GM18511 (cell line): Measurements from ENCODE around the gene DGKH.

Source experiments
- ATAC-seq: cut with Tn5 transposase; IDR thresholded peaks from one replicate; pipeline ENCODE4 v1.9.1; 2021; ENCODE audit warnings: mild to moderate bottlenecking, moderate library complexity; ENCODE audit not compliant: unreplicated experiment

The DGKH gene, protein sequence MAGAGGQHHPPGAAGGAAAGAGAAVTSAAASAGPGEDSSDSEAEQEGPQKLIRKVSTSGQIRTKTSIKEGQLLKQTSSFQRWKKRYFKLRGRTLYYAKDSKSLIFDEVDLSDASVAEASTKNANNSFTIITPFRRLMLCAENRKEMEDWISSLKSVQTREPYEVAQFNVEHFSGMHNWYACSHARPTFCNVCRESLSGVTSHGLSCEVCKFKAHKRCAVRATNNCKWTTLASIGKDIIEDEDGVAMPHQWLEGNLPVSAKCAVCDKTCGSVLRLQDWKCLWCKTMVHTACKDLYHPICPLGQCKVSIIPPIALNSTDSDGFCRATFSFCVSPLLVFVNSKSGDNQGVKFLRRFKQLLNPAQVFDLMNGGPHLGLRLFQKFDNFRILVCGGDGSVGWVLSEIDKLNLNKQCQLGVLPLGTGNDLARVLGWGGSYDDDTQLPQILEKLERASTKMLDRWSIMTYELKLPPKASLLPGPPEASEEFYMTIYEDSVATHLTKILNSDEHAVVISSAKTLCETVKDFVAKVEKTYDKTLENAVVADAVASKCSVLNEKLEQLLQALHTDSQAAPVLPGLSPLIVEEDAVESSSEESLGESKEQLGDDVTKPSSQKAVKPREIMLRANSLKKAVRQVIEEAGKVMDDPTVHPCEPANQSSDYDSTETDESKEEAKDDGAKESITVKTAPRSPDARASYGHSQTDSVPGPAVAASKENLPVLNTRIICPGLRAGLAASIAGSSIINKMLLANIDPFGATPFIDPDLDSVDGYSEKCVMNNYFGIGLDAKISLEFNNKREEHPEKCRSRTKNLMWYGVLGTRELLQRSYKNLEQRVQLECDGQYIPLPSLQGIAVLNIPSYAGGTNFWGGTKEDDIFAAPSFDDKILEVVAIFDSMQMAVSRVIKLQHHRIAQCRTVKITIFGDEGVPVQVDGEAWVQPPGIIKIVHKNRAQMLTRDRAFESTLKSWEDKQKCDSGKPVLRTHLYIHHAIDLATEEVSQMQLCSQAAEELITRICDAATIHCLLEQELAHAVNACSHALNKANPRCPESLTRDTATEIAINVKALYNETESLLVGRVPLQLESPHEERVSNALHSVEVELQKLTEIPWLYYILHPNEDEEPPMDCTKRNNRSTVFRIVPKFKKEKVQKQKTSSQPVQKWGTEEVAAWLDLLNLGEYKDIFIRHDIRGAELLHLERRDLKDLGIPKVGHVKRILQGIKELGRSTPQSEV

GRCh38 chr13:42048342-42048683 is at the start of gene DGKH:
TSS of gene DGKH (plus strand) at chr13:42048648. CDS start at chr13:42048774, 126 bp downstream.
- ATAC-seq = peak; percentile 42

GRCh38 chr13:42000846-42001245 is 47.6 kb upstream of the DGKH start:
- no peak for ATAC-seq

- no peak for ATAC-seq
Observed at GRCh38 chr13:42001580-42001979, 46.9 kb upstream of the DGKH start.

GRCh38 chr13:42002066-42002465 is 46.4 kb upstream of the DGKH start:
- ATAC-seq = no peak

GRCh38 chr13:42007844-42008243 is 40.6 kb upstream of the DGKH start:
- ATAC-seq = no peak

GRCh38 chr13:42009057-42009456 is 39.4 kb upstream of the DGKH start:
- no peak for ATAC-seq

- no peak for ATAC-seq
Observed at GRCh38 chr13:42011601-42012350, 36.7 kb upstream of the DGKH start.

DNA sequence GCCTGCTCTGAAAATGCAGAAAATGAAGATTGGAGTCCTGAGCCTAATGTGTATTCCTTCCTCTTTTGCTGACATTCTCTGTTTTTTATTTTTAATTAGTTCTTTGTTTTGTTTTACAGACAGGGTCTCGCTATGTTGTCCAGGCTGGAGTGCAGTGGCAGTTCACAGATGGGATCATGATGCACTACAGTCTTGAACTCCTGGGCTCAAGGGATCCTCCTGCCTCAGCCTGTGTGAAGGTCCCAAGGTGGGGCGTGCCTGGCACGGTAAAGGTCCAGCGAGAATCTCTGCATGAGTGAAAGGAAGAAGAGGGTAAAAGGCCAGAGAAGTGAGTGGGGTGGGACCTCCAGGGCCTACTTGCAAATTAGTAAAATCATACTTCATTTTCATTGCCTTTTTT is 34.3 kb upstream of the DGKH start:
- no peak for ATAC-seq

GRCh38 chr13:42017264-42017663 is 31.2 kb upstream of the DGKH start:
- ATAC-seq = no peak

DNA sequence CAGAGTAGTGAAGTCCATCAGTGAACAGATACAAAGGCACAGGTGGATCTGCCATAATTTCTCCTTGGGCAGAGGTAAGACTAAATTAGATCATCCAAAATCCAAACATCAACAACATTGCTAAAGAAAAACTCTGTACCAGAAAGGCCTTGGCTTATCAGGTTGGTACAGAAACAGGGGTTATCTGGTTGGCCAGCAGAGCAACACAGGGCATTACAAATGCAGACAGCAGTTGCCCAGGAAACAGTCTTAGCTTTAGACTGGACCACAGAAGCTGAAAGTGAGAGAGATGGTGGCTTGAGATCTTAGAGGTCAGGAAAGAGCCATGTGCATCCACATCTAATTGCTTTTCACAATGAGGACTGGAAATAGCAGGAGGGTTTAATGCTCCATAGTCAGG is 26.6 kb upstream of the DGKH start:
- ATAC-seq = no peak

GRCh38 chr13:42022336-42022735 is 26.1 kb upstream of the DGKH start:
- ATAC-seq = no peak

DNA sequence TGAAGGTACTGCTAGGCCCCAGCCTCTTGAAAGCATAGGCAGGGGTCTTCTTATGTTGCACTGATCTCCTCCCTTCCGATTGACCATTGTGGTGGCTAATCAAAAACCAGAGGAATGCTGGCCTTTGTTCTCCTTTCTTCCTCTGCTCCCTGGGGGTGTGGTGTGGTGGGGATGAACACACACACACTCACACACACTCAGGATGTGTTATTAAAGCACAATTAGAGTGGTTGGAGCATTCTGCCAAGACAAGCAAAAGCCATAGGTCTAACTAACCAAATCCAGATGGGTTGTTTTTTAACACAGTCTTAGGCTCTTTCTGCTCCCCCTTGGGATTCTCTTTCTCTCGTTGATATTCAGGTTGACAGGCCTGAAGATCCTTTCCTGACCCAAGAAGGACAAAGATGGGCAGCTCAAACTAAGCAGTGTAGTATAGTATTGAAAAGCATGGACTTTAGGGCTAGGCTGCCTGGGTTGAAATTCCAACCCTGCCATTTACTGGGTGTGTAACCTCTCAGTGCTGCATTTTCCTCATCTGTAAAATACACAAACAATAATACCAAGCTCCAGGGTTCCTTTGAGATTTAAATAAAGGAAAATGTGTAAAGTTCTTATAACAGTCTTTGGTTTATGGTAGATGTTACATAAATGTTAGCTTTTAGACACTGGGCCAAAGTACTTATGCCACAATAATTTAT is 25.5 kb upstream of the DGKH start:
- ATAC-seq = no peak

DNA sequence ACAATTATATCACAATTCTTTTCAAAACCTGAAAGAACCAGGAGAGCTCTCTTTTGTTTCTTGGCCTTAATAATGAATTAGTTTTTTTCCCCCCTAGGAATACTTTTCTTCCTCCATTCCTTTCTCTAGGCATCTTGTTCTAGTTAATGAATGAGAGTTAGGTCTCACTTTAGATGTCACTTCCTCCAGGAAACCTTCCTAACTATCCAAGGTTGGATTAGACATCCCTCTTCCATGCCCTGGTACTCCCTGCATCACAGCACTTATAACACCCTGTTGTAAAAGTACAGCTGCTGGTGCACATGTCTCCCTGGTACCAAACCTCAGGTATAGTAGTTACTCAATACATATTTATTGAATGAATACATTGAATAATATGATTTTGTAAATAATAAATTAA is 21.2 kb upstream of the DGKH start:
- ATAC-seq = no peak

DNA sequence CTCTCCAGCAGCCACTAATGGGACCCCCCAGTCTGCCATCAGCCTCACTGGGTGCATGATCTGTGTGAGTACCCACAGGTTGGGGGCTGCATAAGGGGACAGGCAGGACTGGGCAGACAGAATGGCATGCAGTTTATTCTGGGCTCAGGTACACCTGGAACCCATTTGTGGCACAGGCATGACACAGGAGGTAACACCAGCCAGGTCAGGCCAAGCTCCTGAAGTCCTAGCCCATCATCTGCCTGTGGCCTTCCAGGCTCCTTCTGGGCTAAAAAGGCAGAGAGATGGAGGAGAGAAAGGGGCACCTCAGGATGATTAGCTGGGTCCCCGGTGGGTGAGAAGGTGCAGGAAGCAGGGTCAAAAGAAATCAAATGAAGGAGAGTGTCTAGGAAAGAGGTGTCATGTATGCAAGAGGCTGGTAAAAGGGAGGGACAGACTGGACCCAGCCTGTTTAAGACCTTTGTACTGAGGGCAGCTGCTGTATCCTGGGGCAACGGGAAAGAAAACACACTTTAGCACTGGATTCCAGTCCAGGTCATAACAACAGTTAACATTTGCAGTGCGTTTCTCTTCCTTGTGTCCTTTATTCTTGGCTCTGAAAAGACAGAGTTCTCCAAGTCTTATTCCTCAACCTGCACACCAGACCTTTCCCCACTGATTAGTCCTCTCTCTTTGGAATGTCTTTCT is 20.2 kb upstream of the DGKH start:
- no peak for ATAC-seq

DNA sequence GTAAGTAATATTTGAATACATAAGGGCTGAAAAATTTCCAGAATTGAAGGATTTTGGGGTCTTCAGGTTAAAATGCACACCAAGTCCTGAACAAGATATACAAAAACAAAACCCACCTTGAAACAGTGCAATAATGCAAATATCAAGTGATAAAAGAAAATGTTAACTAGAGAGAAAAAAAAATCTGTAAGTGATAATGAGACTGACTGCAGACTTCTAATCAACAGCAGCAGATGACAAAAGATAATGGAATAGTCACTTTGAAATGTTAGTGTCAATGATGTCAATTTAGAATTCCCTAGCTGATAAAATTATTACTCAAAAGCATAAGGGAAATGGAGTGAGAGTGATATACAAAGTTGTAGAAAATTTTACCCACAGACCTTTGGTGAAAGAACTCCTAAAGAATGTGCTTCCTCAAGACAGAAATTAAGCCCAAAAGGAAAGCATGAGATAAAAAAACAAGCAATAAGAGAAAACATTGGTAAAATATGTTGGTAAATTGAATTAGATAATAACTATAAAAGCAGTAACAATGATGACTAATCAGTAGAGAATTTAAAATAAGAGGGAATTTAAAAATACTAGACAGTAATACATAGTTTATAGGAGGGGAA is 12.4 kb upstream of the DGKH start:
- no peak for ATAC-seq

- ATAC-seq = no peak
Observed at GRCh38 chr13:42036711-42037110, 11.7 kb upstream of the DGKH start.

DNA sequence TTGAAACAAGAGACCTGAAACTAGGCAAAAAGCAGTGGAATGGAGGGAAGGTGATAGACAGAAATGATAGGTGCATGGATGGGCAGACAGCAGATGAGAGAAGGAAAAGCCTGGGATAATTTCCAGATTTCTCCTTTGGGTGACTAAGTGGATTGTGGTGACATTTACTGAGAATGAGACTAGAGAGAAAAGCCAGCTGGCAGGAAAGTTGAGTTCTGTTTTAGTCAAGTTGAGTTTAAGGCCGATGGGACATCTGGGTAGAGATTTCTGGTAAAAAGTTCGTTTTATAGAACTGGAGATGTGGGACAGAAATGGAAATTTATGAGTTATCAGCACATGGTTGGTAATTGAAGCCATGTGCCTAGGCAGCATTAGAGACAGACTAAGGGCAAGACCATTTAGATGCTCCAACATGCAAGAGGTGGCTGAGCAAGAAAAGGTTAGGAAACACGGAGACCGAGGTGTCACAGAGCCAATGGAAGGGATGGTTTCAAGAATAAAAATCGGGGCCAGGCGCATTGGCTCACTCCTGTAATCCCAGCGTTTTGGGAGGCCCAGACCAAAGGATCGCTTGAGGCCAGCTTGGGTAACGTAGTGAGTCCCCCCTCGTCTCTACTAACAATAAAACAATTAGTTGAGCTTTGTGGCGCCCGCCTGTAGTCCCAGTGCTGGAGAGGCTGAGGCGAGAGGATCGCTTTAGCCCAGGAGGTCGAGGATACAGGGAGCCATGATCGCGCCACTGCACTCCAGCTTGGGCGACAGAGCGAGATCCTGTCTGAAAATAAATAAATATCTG is 9.6 kb upstream of the DGKH start:
- no peak for ATAC-seq

DNA sequence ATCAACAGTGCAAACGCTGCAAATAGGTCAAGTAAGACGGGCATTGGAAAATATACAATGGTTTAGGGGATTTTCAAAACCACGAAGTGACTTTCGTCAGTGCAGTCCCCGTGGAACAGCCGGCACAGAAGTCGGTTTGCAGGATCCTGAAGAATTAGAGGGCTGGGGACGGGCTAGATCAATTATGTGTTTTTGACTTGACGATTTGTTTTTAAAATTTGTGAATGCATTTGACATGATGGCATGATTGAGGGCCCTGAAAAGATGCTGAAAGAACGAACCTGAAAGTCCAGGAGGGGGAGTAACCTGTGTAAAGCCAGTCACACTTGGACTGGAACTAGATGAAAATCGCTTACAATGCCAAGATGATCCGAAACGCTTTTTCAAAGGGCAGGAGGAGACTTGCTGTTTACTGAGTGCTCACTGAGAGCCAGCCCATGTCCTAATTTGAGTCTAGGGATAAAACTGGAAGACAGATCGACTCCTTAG is 8.9 kb upstream of the DGKH start:
- peak; percentile 23 for ATAC-seq
